HG03139 (cell line): Measurements from ENCODE around the gene FOXB1.

Experiments used
- ATAC-seq: cut with Tn5 transposase; IDR thresholded peaks from one replicate; pipeline ENCODE4 v1.9.1; 2021; ENCODE audit not compliant: unreplicated experiment

Gene FOXB1

DNA sequence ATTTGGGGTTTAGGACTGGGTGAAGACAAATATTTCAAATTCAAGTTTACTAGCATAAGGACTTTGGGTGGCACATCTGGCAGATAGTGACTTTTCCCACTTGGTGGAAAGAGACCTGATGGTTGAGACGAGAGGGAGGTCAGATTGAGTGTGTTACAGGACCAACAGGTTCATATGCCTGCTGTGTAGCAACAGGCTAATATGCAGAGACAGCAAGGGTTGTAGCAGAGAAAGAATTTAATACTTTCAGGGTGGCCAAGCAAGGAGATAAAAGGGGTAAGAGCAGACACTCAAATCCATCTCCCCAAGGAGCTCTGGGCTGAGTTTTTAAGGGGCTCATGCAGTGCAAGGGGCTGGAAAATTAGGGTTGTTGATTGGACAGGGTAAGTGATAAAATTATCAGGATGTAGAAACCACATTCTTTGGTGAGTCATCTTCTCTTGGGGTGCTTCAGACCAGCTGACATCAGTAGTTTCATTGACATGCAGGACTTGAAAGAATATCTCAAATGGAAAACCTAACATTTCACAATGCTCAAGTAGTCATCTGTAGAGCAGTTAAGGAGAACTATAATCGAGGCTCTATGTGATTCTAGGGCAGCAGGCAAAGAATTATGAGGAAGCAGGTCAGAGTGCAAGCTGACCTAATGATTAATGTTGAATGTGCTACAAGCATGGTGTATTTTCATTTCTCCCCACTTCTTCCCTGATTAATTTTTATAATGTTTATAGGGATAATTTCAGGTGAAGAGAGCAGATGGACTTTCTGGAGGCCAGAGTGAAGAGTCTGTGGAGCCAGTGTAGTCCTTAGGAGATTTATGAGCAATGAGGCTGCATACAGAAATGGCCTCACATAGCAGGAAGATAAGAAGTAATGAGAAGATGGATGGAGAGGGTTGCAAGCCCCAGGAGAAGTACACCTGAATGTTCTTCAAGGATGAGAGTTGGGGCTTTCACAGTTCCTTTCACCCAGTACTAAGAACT is 13.7 kb downstream of the FOXB1 start:
- ATAC-seq = no peak

DNA sequence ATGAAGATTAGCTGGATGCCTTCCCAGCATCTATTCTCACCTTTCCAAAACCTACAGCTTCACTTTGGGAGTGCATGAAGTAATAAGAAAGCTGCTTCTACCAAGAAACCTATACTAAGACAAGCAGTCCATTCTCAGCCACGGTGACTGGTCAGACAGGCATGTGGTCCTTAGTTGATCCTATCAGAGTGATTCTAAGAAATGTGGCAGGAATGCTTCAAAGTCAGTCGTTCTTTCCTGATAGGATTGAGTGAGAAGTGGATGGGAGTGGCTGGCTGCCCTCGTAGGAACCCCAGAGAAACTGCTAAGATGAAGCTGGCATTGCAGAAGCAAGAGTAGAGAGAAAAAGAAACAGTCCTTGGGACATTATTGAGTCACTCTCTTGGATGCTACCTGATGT is 16.6 kb downstream of the FOXB1 start:
- ATAC-seq = no peak

DNA sequence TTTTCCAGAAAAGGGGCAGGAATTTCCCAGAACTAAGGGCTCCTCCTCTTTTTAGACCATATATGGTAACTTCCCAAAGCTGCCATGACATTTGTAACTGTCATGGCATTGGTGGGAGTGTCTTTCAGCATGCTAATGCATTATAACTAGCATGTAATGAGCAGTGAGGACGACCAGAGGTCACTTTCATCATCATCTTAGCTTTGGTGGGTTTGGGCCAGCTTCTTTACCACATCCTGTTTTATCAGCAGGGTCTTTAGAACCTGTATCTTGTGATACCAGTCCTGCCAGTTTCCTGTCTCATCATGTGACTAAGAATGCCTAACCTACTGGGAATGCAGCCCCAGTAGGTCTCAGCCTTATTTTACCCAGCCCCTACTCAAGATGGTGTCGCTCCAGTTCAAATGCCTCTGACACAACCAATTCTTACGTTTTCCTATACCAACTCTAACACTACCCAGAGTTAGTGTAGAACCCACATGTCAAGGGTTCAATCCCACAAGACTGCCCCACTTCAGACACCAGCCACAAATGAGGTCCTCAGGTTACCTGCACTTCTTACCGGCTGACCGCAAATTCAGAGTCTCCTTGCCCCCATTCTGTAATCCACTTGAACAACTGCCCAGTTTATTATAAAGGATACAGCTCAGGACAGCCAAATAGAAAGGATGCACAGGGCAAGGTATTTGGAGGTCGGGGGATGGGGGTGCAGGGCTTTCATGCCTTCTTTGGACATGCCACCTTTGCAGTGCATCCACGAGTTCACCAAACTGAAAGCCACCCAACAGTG is 17.7 kb downstream of the FOXB1 start:
- no peak for ATAC-seq

- ATAC-seq = no peak
Observed at GRCh38 chr15:60022379-60022741, 18.2 kb downstream of the FOXB1 start.

DNA sequence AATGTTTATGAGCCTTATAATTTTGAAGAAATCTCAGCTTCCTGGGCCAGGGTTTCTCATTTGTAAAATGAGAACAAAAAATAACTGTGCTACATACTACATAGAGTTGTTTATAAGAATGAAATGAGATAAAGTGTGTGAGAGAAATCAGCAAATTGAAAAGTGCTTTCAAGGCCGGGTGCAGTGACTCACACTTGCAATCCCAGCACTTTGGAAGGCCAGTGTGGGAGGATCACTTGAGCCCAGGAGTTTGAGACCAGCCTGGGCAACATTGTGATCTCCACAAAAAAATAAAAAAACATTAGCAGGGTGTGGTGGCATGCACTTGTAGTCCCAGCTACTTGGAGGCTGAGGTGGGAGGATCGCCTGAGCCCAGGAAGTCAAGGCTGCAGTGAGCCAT is 22.4 kb downstream of the FOXB1 start:
- ATAC-seq = no peak

DNA sequence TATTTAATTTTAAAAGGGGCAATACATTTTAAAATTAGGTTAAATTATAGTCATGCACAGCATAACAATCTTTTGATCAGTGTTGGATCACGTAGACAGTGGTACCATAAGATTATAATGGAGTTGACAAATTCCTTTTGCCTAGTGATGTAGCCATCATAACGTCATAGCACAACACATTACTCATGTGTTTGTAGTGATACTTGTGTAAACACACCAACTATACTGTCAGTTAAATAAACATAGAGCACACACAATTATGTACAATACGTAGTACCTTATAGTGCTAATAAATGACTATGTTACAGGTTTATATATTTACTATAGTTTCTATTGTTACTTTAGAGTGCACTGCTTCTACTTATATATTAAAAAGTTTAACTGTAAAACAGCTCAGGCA is 31.2 kb downstream of the FOXB1 start:
- ATAC-seq = no peak

- ATAC-seq = no peak
Observed at GRCh38 chr15:60039316-60039715, 35.2 kb downstream of the FOXB1 start.

DNA sequence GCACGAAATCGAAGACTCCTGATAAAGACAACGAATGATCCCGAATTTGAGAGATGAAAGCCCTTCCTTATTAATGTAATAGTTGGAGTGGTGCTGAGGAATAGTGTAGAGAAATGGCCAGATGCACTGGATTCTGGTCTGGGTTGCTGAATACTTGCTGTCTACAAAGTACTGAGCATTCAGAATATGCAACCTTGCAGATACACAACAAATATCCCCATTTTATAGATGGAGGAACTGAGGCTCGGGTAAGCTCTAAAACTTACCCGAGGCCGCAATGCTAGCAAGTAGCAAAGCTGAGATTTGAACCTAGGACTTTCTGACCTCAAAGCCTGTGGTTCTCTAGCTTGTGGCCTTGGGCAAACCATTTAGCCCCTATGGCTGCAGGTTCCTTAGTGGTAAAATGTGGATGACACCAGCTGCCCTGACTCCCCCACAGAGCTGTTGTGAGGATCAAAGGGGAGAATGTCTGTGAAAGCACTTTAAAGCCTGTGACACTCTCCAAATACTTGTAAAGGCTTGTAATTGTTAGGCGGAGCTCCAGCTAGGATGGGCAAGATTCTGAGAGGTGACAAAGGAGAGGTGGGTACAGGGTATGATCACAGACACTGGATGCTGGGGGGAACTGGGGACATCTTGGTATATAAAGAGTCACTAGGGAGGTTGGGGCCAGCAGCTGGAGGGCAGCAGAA is 39.8 kb downstream of the FOXB1 start:
- ATAC-seq = no peak

GRCh38 chr15:60044636-60045270 is 40.6 kb downstream of the FOXB1 start:
- ATAC-seq = no peak

DNA sequence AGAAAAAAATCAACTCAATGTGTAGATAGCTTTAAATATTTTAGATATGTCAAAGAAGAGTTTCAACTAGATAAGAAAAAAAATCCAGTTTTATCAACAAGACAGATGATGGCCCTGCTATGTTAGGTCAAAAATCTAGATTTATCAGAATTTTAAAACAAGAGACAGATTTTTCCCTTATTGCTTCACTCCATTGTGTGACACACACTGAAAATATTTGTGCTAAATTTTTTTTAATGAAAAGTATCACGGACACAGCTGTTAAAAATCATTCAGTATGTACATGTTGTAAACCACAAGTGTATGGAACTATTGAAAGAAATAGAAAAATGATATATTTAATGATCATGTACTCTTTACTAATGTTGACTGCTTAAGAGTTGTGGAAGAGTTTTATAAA is 43.6 kb downstream of the FOXB1 start:
- ATAC-seq = no peak

GRCh38 chr15:60049948-60050347 is 45.8 kb downstream of the FOXB1 start:
- ATAC-seq = no peak

DNA sequence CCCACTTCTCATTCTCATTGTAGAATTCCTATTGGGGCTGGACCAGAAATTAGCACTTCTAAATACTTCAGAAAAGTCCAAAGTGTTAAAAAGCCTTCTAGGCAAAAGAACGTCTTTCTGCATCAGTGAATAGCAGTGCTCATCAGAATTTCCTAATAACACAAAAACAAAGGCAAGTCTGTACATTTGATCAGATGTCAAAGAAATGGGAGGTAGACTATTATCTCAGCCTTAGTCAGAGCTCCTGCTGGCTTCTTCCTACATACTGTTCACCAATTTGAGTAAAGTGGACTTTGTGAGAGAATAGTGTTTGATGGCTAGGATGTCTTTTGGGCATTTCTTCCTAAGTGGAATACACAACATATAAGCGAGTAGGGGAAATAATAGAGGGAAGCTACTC is 48.7 kb downstream of the FOXB1 start:
- ATAC-seq = no peak

DNA sequence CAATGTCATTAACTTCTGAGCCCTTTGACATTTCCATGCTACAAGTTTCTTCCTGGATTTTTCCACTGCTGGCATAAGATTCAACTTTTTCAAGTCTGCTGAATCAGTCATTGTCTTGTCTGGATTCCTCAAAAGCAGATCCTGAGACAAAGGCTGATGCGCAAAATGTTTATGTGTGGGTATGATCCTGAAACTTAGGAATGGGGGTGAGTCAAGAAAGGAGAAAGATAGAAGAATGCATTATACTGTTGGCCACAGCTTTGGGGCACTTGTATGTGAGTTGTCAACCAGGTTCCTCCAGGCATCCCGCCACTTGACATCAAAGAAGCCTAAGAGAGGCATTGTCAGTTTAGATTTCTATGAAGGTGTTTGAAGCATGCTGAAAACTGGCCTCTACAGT is 50.4 kb downstream of the FOXB1 start:
- ATAC-seq = no peak
